ENCODE measurements around the gene ADD1. TPM values are rescaled to one million over a fixed set of nuclear protein-coding genes. Genes with fewer than 3 reads are reported as not detected.
A peak's percentile ranks its signal among the peaks of the same experiment; 100 is the strongest.

ADD1 gene
- total RNA-seq, 1 donor from 2014 or later = 240 TPM

GRCh38 chr4:2866160-2866861 is 22.7 kb downstream of the ADD1 start:
- Mint-ChIP-seq H3K27ac (ENCODE audit: unreplicated experiment) (peak overlapping the region; percentile 33), H3K9me3 (ENCODE audit: low read depth) (no peaks in the 10 kb centered on the region), H3K27me3 (ENCODE audit: low read depth) (no peaks in the 10 kb centered on the region), H3K4me1 (ENCODE audit: low read depth) (peaks cover 77% of the 10 kb centered on the region), H3K36me3 (ENCODE audit: low read depth) (no peaks in the 10 kb centered on the region), H3K4me3 (ENCODE audit: unreplicated experiment) (no peak overlapping the region)
- no peak for DNase-seq (ENCODE audit: low spot score)
- TF ChIP-seq CTCF (IDR thresholded peaks at IDR 0.05) = no peak

DNA sequence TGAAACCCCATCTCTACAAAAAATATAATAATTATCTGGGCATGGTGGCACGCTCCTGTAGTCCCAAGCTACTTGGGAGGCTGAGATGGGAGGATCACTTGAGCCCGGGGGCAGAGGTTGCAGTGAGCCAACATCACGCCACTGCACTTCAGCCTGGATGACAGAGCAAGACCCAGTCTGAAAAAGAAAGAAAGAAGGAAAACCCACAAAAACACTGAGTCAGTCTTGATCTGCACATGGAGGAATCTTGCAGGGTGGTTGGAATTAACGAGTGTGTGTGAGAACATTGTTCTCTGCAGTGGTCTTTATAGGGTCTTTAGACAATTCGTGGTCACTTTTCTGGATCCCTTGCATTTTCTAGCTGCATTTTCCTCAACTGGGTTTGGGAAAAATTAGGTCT is 23.2 kb downstream of the ADD1 start:
- TF ChIP-seq CTCF (IDR thresholded peaks at IDR 0.05) = no peak
- Mint-ChIP-seq H3K27ac (ENCODE audit: unreplicated experiment) (no peak overlapping the region), H3K4me3 (ENCODE audit: unreplicated experiment) (no peak overlapping the region), H3K9me3 (ENCODE audit: low read depth) (no peaks in the 10 kb centered on the region), H3K27me3 (ENCODE audit: low read depth) (no peaks in the 10 kb centered on the region), H3K4me1 (ENCODE audit: low read depth) (peaks cover 77% of the 10 kb centered on the region), H3K36me3 (ENCODE audit: low read depth) (no peaks in the 10 kb centered on the region)
- no peak for DNase-seq (ENCODE audit: low spot score)

GRCh38 chr4:2867758-2868491 is 24.3 kb downstream of the ADD1 start:
- no peak for TF ChIP-seq CTCF (IDR thresholded peaks at IDR 0.05)
- DNase-seq (ENCODE audit: low spot score) = no peak
- peak overlapping the region; percentile 28 for H3K27ac Mint-ChIP-seq (ENCODE audit: unreplicated experiment)
- no peaks in the 10 kb centered on the region for H3K9me3 Mint-ChIP-seq (ENCODE audit: low read depth)
- H3K4me3 Mint-ChIP-seq (ENCODE audit: unreplicated experiment) = no peak overlapping the region
- H3K4me1 Mint-ChIP-seq (ENCODE audit: low read depth) = peaks cover 68% of the 10 kb centered on the region
- no peaks in the 10 kb centered on the region for H3K36me3 Mint-ChIP-seq (ENCODE audit: low read depth)
- no peaks in the 10 kb centered on the region for H3K27me3 Mint-ChIP-seq (ENCODE audit: low read depth)

DNA sequence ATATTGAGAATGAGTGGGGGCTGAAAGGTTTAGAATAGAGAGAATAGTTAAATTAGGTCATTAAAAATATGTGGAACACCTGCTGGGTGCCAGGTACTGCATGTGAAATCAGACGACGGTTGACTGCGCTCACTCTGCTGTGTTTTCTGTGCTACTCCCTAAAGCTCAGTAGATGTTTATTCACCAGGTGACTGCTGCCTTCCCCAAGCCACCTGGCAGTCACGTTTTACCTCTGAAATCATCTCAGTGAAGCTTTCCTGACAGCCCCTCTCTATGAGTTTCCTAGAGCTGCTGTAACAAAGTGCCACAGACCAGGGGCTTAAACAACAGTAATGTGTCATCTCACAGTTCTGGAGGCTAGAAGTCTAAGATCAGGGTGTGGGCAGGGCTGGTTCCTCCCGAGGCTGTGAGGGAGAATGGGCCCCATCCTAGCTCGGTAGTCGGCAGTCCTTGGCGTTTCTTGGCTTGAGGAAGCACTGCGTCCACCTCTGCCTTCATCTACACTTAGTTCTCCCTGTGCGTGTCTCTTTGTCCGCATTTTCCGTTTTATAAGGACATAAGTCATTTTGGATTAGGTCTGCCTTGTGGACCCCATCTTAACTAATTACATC is 25.3 kb downstream of the ADD1 start:
- H3K4me1 Mint-ChIP-seq (ENCODE audit: low read depth) = peaks cover 75% of the 10 kb centered on the region
- no peaks in the 10 kb centered on the region for H3K27me3 Mint-ChIP-seq (ENCODE audit: low read depth)
- no peak for DNase-seq (ENCODE audit: low spot score)
- peak overlapping the region; percentile 76 for H3K27ac Mint-ChIP-seq (ENCODE audit: unreplicated experiment)
- no peaks in the 10 kb centered on the region for H3K9me3 Mint-ChIP-seq (ENCODE audit: low read depth)
- H3K4me3 Mint-ChIP-seq (ENCODE audit: unreplicated experiment) = no peak overlapping the region
- H3K36me3 Mint-ChIP-seq (ENCODE audit: low read depth) = no peaks in the 10 kb centered on the region
- TF ChIP-seq CTCF (IDR thresholded peaks at IDR 0.05) = no peak

DNA sequence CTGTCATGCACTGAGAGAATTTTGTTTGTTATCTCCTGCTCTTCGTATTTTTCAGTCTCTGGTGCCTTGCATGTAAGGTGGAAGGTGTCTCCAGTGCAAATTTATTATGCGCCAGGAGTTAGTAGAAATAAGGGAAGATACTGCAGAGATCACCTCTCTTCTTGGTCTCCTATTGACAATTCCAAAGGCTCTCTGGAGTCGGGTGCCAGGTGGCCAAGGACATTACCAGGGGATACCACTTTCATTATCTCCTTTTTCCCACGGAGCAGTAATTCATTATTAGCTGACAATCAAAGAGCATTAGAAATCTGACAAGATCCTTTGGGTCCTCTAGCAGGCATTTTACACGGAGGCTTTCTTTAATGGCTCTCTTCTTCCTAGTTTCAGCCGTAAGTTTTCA is 26.0 kb downstream of the ADD1 start:
- Mint-ChIP-seq H3K36me3 (ENCODE audit: low read depth) (no peaks in the 10 kb centered on the region), H3K4me3 (ENCODE audit: unreplicated experiment) (no peak overlapping the region), H3K4me1 (ENCODE audit: low read depth) (peaks cover 77% of the 10 kb centered on the region), H3K27me3 (ENCODE audit: low read depth) (no peaks in the 10 kb centered on the region), H3K9me3 (ENCODE audit: low read depth) (no peaks in the 10 kb centered on the region), H3K27ac (ENCODE audit: unreplicated experiment) (peak overlapping the region; percentile 76)
- no peak for DNase-seq (ENCODE audit: low spot score)
- no peak for TF ChIP-seq CTCF (IDR thresholded peaks at IDR 0.05)
